SK-N-SH (cell line): ENCODE measurements around the gene CLASP1. TPM values are rescaled to one million over a fixed set of nuclear protein-coding genes. Genes with fewer than 3 reads are reported as not detected.

Experiments used
- CTCF ChIA-PET: fragments of 300-600, 350-600 bp; formaldehyde crosslinking; extraction: SDS; loops from one replicate; lab custom pipeline; 2021; lab: Yijun Ruan, JAX
- POLR2A ChIA-PET: fragments of 350-600 bp; sonication (Branson Sonifier 250); formaldehyde crosslinking; extraction: SDS; loops from one replicate; lab custom pipeline; 2020; ENCODE audit warnings: antibody characterized with exemption, inconsistent platforms; lab: Yijun Ruan, JAX
- DNase-seq: peaks from one replicate; pipeline ENCODE4 v3.0.0; 2012
- H2AFZ ChIP-seq: fragments of 200-600 bp; sonication (generic); 2 replicates; pipeline ENCODE4 v1.8.1; 2016; ENCODE audit warnings: antibody characterized with exemption, mild to moderate bottlenecking, low read depth
- H3F3A ChIP-seq: fragments of 200-600 bp; sonication (generic); replicated peaks from 2 replicates; pipeline ENCODE3; 2016; ENCODE audit warnings: antibody characterized with exemption, mild to moderate bottlenecking; ENCODE audit not compliant: insufficient read depth
- H3K27ac ChIP-seq, 2 experiments: fragments of 200-500 bp in 1 of 2; fragments of 200-600 bp in 1 of 2; sonication (Bioruptor generic) in 1 of 2; sonication (generic), shearing (Covaris generic) in 1 of 2; 2 replicates each; pipeline versions ENCODE4 v1.5.1 to v1.6.1; 2014 to 2016; ENCODE audit warnings: low read depth in 2 of 2, inconsistent platforms in 1 of 2, low read length in 1 of 2, mild to moderate bottlenecking in 1 of 2, mixed read lengths in 1 of 2
- H3K27me3 ChIP-seq: fragments of 200-600 bp; sonication (generic), shearing (Covaris generic); 2 replicates; pipeline ENCODE4 v1.6.1; 2016; ENCODE audit warnings: mixed run types; ENCODE audit not compliant: insufficient read depth
- H3K36me3 ChIP-seq, 2 experiments: fragments of 200-500 bp in 1 of 2; fragments of 200-600 bp in 1 of 2; sonication (Bioruptor generic) in 1 of 2; sonication (generic) in 1 of 2; replicated peaks in 1 of 2; 2 replicates each; pipeline versions ENCODE3 to v1.5.1; 2014 to 2016; ENCODE audit warnings: low read length in 1 of 2, mild to moderate bottlenecking in 1 of 2; ENCODE audit not compliant: insufficient read depth in 2 of 2, control insufficient read depth in 1 of 2
- H3K4me1 ChIP-seq, 2 experiments: fragments of 200-500 bp in 1 of 2; fragments of 200-600 bp in 1 of 2; sonication (Bioruptor generic) in 1 of 2; sonication (generic), shearing (Covaris generic) in 1 of 2; 2 replicates each; pipeline versions ENCODE4 v1.5.1 to v1.6.1; 2014 to 2016; ENCODE audit warnings: low read depth in 1 of 2, low read length in 1 of 2, mixed run types in 1 of 2; ENCODE audit not compliant: insufficient read depth in 2 of 2, control insufficient read depth in 1 of 2
- H3K4me2 ChIP-seq: fragments of 200-600 bp; sonication (generic), shearing (Covaris generic); 2 replicates; pipeline ENCODE4 v1.6.1; 2017; ENCODE audit warnings: mixed run types
- H3K4me3 ChIP-seq, 2 experiments: fragments of 200-500 bp in 1 of 2; fragments of 200-600 bp in 1 of 2; sonication (Bioruptor generic) in 1 of 2; sonication (generic), shearing (Covaris generic) in 1 of 2; 2 replicates each; pipeline versions ENCODE4 v1.5.1 to v1.8.1; 2014 to 2016; ENCODE audit warnings: low read depth in 2 of 2, inconsistent platforms in 1 of 2, low read length in 1 of 2, mild to moderate bottlenecking in 1 of 2, mixed read lengths in 1 of 2, moderate library complexity in 1 of 2
- H3K79me2 ChIP-seq: fragments of 200-600 bp; sonication (generic); 2 replicates; pipeline ENCODE4 v1.8.1; 2017; ENCODE audit warnings: mild to moderate bottlenecking; ENCODE audit not compliant: insufficient read depth
- H3K9ac ChIP-seq: fragments of 200-600 bp; sonication (generic); 2 replicates; pipeline ENCODE4 v1.6.1; 2017; ENCODE audit warnings: mixed run types
- H3K9me2 ChIP-seq: fragments of 200-600 bp; sonication (generic); 2 replicates; pipeline ENCODE4 v1.6.1; 2017; ENCODE audit warnings: mixed run types
- H3K9me3 ChIP-seq: fragments of 200-600 bp; sonication (generic); 2 replicates; pipeline ENCODE4 v1.6.1; 2017; ENCODE audit warnings: mixed run types, mild to moderate bottlenecking, moderate library complexity
- H4K20me1 ChIP-seq: fragments of 200-600 bp; sonication (generic); 2 replicates; pipeline ENCODE4 v1.6.1; 2017; ENCODE audit warnings: mild to moderate bottlenecking, mixed run types; ENCODE audit not compliant: insufficient read depth
- CHD2 ChIP-seq: fragments of 150-350 bp; IDR thresholded peaks from 2 replicates; pipeline ENCODE4 v1.6.1; 2018; ENCODE audit warnings: low read length; ENCODE audit not compliant: partially characterized antibody
- CTCF ChIP-seq: fragments of 200-600 bp; sonication (generic); IDR thresholded peaks from 2 replicates; pipeline ENCODE4 v1.6.1; 2017; ENCODE audit warnings: antibody characterized with exemption, mild to moderate bottlenecking, moderate library complexity
- EZH2phosphoT487 ChIP-seq: fragments of 200-600 bp; sonication (generic); IDR thresholded peaks from 2 replicates; pipeline ENCODE4 v1.6.1; 2017; ENCODE audit warnings: low read depth, mixed run types, mild to moderate bottlenecking, antibody characterized with exemption, moderate library complexity, borderline replicate concordance
- FOXJ3 ChIP-seq: sonication (generic); formaldehyde crosslinking; IDR thresholded peaks from 2 replicates; pipeline ENCODE4 v1.5.1; 2020; ENCODE audit warnings: mild to moderate bottlenecking, missing genetic modification reagents
- GABPA ChIP-seq: IDR thresholded peaks from 2 replicates; pipeline ENCODE4 v1.4.0; 2012; ENCODE audit warnings: low read depth, mild to moderate bottlenecking
- GATA2 ChIP-seq: sonication (generic); formaldehyde crosslinking; IDR thresholded peaks from 2 replicates; pipeline ENCODE4 v1.5.0; 2020; ENCODE audit warnings: mild to moderate bottlenecking, missing genetic modification reagents
- JUND ChIP-seq: IDR thresholded peaks from 2 replicates; pipeline ENCODE4 v1.4.0; 2012
- MXI1 ChIP-seq: IDR thresholded peaks from 2 replicates; pipeline ENCODE4 v1.6.1; 2012; ENCODE audit warnings: mild to moderate bottlenecking, low read depth, low read length, improper control_type of control experiment
- PBX3 ChIP-seq: IDR thresholded peaks from 2 replicates; pipeline ENCODE4; 2012
- REST ChIP-seq: IDR thresholded peaks from 2 replicates; pipeline ENCODE4 v1.6.1; 2012; ENCODE audit warnings: mild to moderate bottlenecking, low read depth, low read length, moderate library complexity
- RXRA ChIP-seq: IDR thresholded peaks from 2 replicates; pipeline ENCODE4 v1.4.0; 2012; ENCODE audit warnings: low read depth, mild to moderate bottlenecking, borderline replicate concordance
- SIN3A ChIP-seq: IDR thresholded peaks from 2 replicates; pipeline ENCODE4 v1.6.1; 2012; ENCODE audit warnings: low read depth, mild to moderate bottlenecking, low read length, moderate library complexity, borderline replicate concordance
- TCF12 ChIP-seq: IDR thresholded peaks from 2 replicates; pipeline ENCODE4 v1.4.0; 2012
- USF1 ChIP-seq: IDR thresholded peaks from 2 replicates; pipeline ENCODE4 v1.4.0; 2012; ENCODE audit warnings: low read depth, borderline replicate concordance
- WGBS: methylation state at CpG from one replicate; pipeline ENCODE4 v1.1.6; 2017; ENCODE audit warnings: low lambda C conversion rate; 5-methylcytosine and 5-hydroxymethylcytosine counted together
- polyA plus RNA-seq, 3 experiments: library from polyadenylated mRNA; depleted of rRNA; stranded (reverse); fragments of >200 nt; gene quantifications; 2 replicates each; pipeline ENCODE4 v1.2.3, GENCODE V29; 2012

The CLASP1 gene
- polyA plus RNA-seq, 1 of the 3 experiments (the other 2 are of a cell fraction): 4.9 TPM

GRCh38 chr2:121686218-121686617 is 37.0 kb upstream of the CLASP1 start (continued):
- TF ChIP-seq PBX3 (no peak), MXI1 (no peak)
- TF ChIP-seq, all 33 proteins: peak for 0

- Histone ChIP-seq H4K20me1 (no peaks in the 10 kb centered on the region), H3K4me3 (no peak overlapping the region), H3K9ac (no peak overlapping the region), H3K4me2 (no peak overlapping the region), H2AFZ (no peak overlapping the region), H3K9me2 (no peaks in the 10 kb centered on the region), H3K27ac (no peak overlapping the region), H3K79me2 (no peaks in the 10 kb centered on the region), H3K36me3 (no peaks in the 10 kb centered on the region), H3F3A (no peaks in the 10 kb centered on the region), H3K27me3 (no peaks in the 10 kb centered on the region), H3K4me1 (no peaks in the 10 kb centered on the region), H3K9me3 (peaks cover 16% of the 10 kb centered on the region; the same call in 1 of the 2 replicates)
- TF ChIP-seq CTCF (no peak), USF1 (0 out of 2 replicates have a peak, but pooled peaks have one; percentile 15)
- POLR2A ChIA-PET: no interaction called here
- 60% methylated on average over 17 of the region's 17 CpGs for WGBS
- DNase-seq: no peak
- CTCF ChIA-PET: interaction anchor here (1.1 kb wide), 1 partner anchor 9 kb away, joined by 3 read pairs; no protein-coding TSS in a partner anchor
Observed at GRCh38 chr2:121682396-121683298, 33.4 kb upstream of the CLASP1 start.

- CTCF ChIA-PET: interaction anchor here (1.3 kb wide), 1 partner anchor 40 kb away, joined by 3 read pairs; no protein-coding TSS in a partner anchor
- Histone ChIP-seq H3K4me2 (no peak overlapping the region), H3K79me2 (no peaks in the 10 kb centered on the region), H3K9me3 (peaks cover 18% of the 10 kb centered on the region; the same call in 1 of the 2 replicates), H3F3A (no peaks in the 10 kb centered on the region), H3K4me1 (no peaks in the 10 kb centered on the region), H3K9ac (no peak overlapping the region), H3K36me3 (no peaks in the 10 kb centered on the region), H3K27ac (no peak overlapping the region), H2AFZ (no peak overlapping the region), H3K27me3 (no peaks in the 10 kb centered on the region), H3K9me2 (no peaks in the 10 kb centered on the region), H3K4me3 (no peak overlapping the region), H4K20me1 (no peaks in the 10 kb centered on the region)
- POLR2A ChIA-PET: interaction anchor here (1.0 kb wide), 1 partner anchor 12 kb away, joined by 3 read pairs; no protein-coding TSS in a partner anchor
- no peak for DNase-seq
- no peak for TF ChIP-seq EZH2phosphoT487
- no peak for TF ChIP-seq CHD2
- no peak for TF ChIP-seq FOXJ3
- no peak for TF ChIP-seq CTCF
- no peak for TF ChIP-seq REST
- TF ChIP-seq GATA2 (CRISPR knock-in tag): no peak
- TF ChIP-seq JUND: no peak
- no peak for TF ChIP-seq GABPA
- no peak for TF ChIP-seq RXRA
- no peak for TF ChIP-seq SIN3A
- no peak for TF ChIP-seq TCF12
Observed at GRCh38 chr2:121677855-121678254, 28.6 kb upstream of the CLASP1 start.
